GM15510 (cell line): ENCODE results near the gene ADARB2.

Source experiments
- POLR2A ChIP-seq: IDR thresholded peaks from 3 replicates; pipeline ENCODE4 v1.6.1; 2011; ENCODE audit warnings: borderline replicate concordance; ENCODE audit not compliant: insufficient read length; ENCODE audit errors: extremely low read depth

Gene ADARB2

GRCh38 chr10:1576467-1577372 is 160.6 kb downstream of the ADARB2 start:
- TF ChIP-seq POLR2A: no peak

- TF ChIP-seq POLR2A: no peak
Observed at GRCh38 chr10:1575481-1576244, 161.7 kb downstream of the ADARB2 start.

GRCh38 chr10:1574719-1575118 is 162.6 kb downstream of the ADARB2 start:
- no peak for TF ChIP-seq POLR2A

- no peak for TF ChIP-seq POLR2A
Observed at GRCh38 chr10:1573981-1574380, 163.3 kb downstream of the ADARB2 start.

- no peak for TF ChIP-seq POLR2A
Observed at GRCh38 chr10:1573334-1573969, 163.9 kb downstream of the ADARB2 start.

GRCh38 chr10:1572519-1573333 is 164.6 kb downstream of the ADARB2 start:
- no peak for TF ChIP-seq POLR2A

- TF ChIP-seq POLR2A: no peak
Observed at GRCh38 chr10:1571587-1572237, 165.6 kb downstream of the ADARB2 start.

GRCh38 chr10:1570416-1571051 is 166.8 kb downstream of the ADARB2 start:
- TF ChIP-seq POLR2A: no peak

GRCh38 chr10:1569208-1569607 is 168.1 kb downstream of the ADARB2 start:
- TF ChIP-seq POLR2A: no peak

GRCh38 chr10:1567742-1568495 is 169.4 kb downstream of the ADARB2 start:
- TF ChIP-seq POLR2A: no peak

- TF ChIP-seq POLR2A: no peak
Observed at GRCh38 chr10:1567152-1567551, 170.2 kb downstream of the ADARB2 start.

GRCh38 chr10:1564791-1565190 is 172.5 kb downstream of the ADARB2 start:
- TF ChIP-seq POLR2A: no peak

GRCh38 chr10:1563028-1563427 is 174.3 kb downstream of the ADARB2 start:
- no peak for TF ChIP-seq POLR2A
